Ovary (tissue), 9 donors: ENCODE measurements around the gene NFE2L3. TPM values are rescaled to one million over a fixed set of nuclear protein-coding genes. Genes with fewer than 3 reads are reported as not detected.
"Not testable (repeated sequence)": the region's sequence is repeated elsewhere in the genome, so short reads cannot be mapped to it uniquely, and the experiment has no call there.

Experiments used
- DNase-seq, 5 donors: peaks; one replicate each; pipeline ENCODE4 v3.0.0-alpha.2; 2019 to 2020
- H3K27ac ChIP-seq, 2 donors: fragments of 200-600 bp; one replicate each; pipeline versions ENCODE4 v1.5.1 to v1.8.0; 2019 to 2022
- H3K27me3 ChIP-seq: fragments of 200-600 bp; one replicate; pipeline ENCODE4 v1.8.0; 2022
- H3K36me3 ChIP-seq: fragments of 200-600 bp; sonication (generic); one replicate; pipeline ENCODE4 v1.5.1; 2019
- H3K4me1 ChIP-seq: one replicate; pipeline ENCODE4 v1.8.1; 2013; ENCODE audit warnings: mild to moderate bottlenecking, moderate library complexity; ENCODE audit not compliant: insufficient read depth
- H3K4me3 ChIP-seq: fragments of 200-600 bp; sonication (generic); one replicate; pipeline ENCODE4 v1.5.1; 2017
- H3K9me3 ChIP-seq, 2 donors: fragments of 200-600 bp in 1 of 2; sonication (generic) in 1 of 2; one replicate each; pipeline versions ENCODE4 v1.5.1 to v1.8.1; 2013 to 2019; ENCODE audit warnings: mild to moderate bottlenecking in 1 of 2, moderate library complexity in 1 of 2
- EP300 ChIP-seq: sonication (generic); formaldehyde crosslinking; IDR thresholded peaks from one replicate; pipeline ENCODE4 v1.6.1; 2017; ENCODE audit warnings: antibody characterized with exemption
- POLR2A ChIP-seq: fragments of 450-650 bp; IDR thresholded peaks from one replicate; pipeline ENCODE4 v1.6.1; 2017; ENCODE audit warnings: antibody characterized with exemption, mild to moderate bottlenecking, moderate library complexity
- whole genome bisulfite sequencing, 3 donors: extraction: QIAGEN DNeasy Blood & Tissue Kit in 1 of 3; methylation state at CpG; one replicate each; pipeline versions ENCODE4 v1.1.5 to v1.1.7; 2013 to 2017; 5-methylcytosine and 5-hydroxymethylcytosine counted together
- intact Hi-C, 4 donors: fragments of 100-400 bp; cut with DNase I; formaldehyde crosslinking; loops; one replicate each; pipeline versions ENCODE4 v1.11.0 to v1.15.1; 2022 to 2023
- polyA plus RNA-seq, 2 donors: library from polyadenylated mRNA; stranded (reverse); fragments of 200-250 nt in 1 of 2; fragments of 350-450 nt in 1 of 2; fragmentation: Illumina TruSeq in 1 of 2; extraction: RNeasy Lipid Tissue Mini Kit (QIAGEN cat#74804) in 1 of 2; gene quantifications; one replicate each; pipeline ENCODE4 v1.2.3, GENCODE V29; 2013 to 2014
- total RNA-seq, 7 donors: library from RNA; depleted of rRNA in 2 of 7; stranded (reverse); fragments of >200 nt in 2 of 7; fragmentation: NEBNext Ultra II Directional in 3 of 7; extraction: Animal tissue kit (Norgen Biotek cat#: 25700) in 3 of 7; gene quantifications; one replicate each; pipeline versions ENCODE4 v1.1.0 to v1.2.4, GENCODE V29; 2016 to 2023
- TF ChIP-seq, protein P1 (sequence below), 3 donors: fragments of 450-650 bp in 2 of 3; fragments of 200-600 bp in 1 of 3; IDR thresholded peaks; one replicate each; pipeline versions ENCODE4 v1.5.1 to v1.8.0; 2016 to 2022; ENCODE audit warnings: antibody characterized with exemption in 3 of 3, mild to moderate bottlenecking in 1 of 3
- donor health status: DM: no; HTN: no; CAD: no; lungs with moderate emphysema.
- donor health status: DM: no; HTN: no; CAD: no.
- donor health status: Bipolar disorder and iron deficiency.
- donor health status: DM: yes; HTN: yes; CAD: no.
- donor health status: DM: no; HTN: no; CAD: no.
- donor health status: DM: yes; HTN: yes; CAD: no.

The NFE2L3 gene
- total and polyA plus RNA-seq, 9 donors: 0.45 to 6.1 (median 1.1) TPM

DNA sequence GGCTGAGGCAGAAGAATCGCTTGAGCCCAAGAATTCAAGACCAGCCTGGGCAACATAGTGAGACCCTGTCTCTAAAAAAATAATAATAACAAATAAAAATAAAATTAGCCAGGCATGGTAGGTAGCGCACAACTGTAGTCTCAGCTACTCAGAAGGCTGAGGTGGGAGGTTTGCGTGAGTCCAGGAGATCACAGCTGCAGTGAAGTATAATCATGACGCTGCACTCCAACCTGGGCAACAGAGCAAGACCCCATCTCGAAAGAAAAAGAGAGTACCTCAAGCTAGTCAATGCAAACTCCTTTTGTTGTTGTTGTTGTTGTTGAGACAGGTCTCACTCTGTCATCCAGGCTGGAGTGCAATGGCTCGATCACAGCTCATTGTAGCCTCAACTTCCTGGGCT lies 34.0 kb upstream of the NFE2L3 start:
- TF ChIP-seq POLR2A (no peak), EP300 (no peak)
- TF ChIP-seq, protein P1, sequence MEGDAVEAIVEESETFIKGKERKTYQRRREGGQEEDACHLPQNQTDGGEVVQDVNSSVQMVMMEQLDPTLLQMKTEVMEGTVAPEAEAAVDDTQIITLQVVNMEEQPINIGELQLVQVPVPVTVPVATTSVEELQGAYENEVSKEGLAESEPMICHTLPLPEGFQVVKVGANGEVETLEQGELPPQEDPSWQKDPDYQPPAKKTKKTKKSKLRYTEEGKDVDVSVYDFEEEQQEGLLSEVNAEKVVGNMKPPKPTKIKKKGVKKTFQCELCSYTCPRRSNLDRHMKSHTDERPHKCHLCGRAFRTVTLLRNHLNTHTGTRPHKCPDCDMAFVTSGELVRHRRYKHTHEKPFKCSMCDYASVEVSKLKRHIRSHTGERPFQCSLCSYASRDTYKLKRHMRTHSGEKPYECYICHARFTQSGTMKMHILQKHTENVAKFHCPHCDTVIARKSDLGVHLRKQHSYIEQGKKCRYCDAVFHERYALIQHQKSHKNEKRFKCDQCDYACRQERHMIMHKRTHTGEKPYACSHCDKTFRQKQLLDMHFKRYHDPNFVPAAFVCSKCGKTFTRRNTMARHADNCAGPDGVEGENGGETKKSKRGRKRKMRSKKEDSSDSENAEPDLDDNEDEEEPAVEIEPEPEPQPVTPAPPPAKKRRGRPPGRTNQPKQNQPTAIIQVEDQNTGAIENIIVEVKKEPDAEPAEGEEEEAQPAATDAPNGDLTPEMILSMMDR (IDR thresholded peaks at IDR 0.05): no peak
- 94 to 97% (median 96%) methylated on average over 6 of the region's 6 CpGs for WGBS, 3 donors
- no peak for DNase-seq
- Histone ChIP-seq H3K9me3 (no peaks in the 10 kb centered on the region), H3K4me1 (no peaks in the 10 kb centered on the region), H3K27ac (no peak overlapping the region), H3K4me3 (no peak overlapping the region), H3K27me3 (no peaks in the 10 kb centered on the region), H3K36me3 (no peaks in the 10 kb centered on the region)
- intact Hi-C loops: no loop called here

DNA sequence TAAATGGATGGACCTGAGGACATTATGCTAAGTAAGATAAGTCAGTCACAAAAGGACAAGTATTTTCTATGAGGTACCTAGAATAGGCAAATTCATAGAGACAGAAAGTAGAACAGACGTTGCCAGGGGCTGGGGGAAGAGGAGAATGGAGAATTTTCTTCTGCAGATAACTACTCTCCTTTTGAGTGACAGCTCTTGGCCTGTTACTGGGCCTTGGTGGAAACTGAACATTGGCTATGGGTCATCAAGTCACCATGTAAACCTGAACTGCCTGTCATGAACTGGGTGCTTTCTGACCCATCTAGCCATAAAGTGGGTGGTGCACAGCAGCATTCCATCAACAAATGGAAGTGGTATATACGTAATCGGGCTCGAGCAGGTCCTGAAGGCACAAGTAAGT lies 29.3 kb upstream of the NFE2L3 start:
- Histone ChIP-seq H3K4me1 (no peaks in the 10 kb centered on the region), H3K4me3 (no peak overlapping the region), H3K27me3 (no peaks in the 10 kb centered on the region), H3K36me3 (no peaks in the 10 kb centered on the region), H3K27ac (no peak overlapping the region), H3K9me3 (no peaks in the 10 kb centered on the region)
- TF ChIP-seq, protein P1 (IDR thresholded peaks at IDR 0.05): no peak
- TF ChIP-seq POLR2A (no peak), EP300 (no peak)
- intact Hi-C loops: no loop called here
- WGBS, 3 donors: 80 to 87% (median 86%) methylated on average over 4 of the region's 4 CpGs
- DNase-seq: no peak

DNA sequence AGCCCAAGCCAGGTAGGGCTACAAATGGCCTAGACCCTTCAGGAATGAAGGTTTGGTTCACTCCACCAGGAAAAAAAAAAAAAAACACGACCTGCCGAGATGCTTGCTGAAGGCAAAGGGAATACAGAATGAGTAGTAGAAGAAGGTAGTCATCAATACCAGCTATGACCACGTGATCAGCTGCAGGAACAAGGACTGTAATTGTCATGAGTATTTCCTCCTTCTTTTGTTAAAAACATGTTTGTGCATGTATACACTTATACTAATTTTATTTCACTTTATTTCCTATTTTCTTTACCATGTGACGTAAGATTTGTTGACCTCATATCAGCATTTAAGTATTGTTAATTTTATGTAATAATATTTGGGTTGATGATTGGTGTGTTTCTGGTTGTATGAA lies 27.2 kb upstream of the NFE2L3 start:
- H3K9me3 ChIP-seq, H3K4me1 ChIP-seq, H3K27ac ChIP-seq, intact Hi-C loops, H3K27me3 ChIP-seq, H3K36me3 ChIP-seq, DNase-seq, H3K4me3 ChIP-seq: not testable (repeated sequence)
- WGBS, 3 donors: 81 to 83% (median 82%) methylated on average over 4 of the region's 4 CpGs

DNA sequence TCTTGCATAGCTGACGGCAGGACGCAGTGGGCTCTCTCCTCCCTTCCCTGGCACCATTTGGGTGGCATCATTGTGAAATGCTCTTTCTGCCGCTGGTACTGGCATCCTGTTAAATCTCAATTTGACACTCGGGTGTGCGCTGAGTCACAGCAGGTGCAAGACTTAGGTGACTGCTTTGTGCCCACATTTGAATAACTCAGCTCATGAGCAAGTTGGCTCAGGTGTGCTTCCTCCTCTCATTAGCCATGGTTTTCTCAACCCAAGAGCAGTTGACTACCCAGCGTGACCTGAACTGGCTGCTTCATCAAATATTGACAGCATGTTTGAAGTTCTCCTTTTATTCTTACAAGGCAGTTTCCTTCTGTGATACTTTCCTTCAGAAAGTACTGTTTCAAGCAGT lies 24.6 kb upstream of the NFE2L3 start:
- Histone ChIP-seq H3K4me1 (no peaks in the 10 kb centered on the region), H3K9me3 (no peaks in the 10 kb centered on the region), H3K27me3 (no peaks in the 10 kb centered on the region), H3K27ac (no peak overlapping the region), H3K36me3 (no peaks in the 10 kb centered on the region), H3K4me3 (no peak overlapping the region)
- intact Hi-C loops: no loop called here
- TF ChIP-seq EP300 (no peak), POLR2A (no peak)
- TF ChIP-seq, protein P1 (IDR thresholded peaks at IDR 0.05): no peak
- no peak for DNase-seq
- 76 to 87% (median 79%) methylated on average over 6 of the region's 6 CpGs for WGBS, 3 donors

DNA sequence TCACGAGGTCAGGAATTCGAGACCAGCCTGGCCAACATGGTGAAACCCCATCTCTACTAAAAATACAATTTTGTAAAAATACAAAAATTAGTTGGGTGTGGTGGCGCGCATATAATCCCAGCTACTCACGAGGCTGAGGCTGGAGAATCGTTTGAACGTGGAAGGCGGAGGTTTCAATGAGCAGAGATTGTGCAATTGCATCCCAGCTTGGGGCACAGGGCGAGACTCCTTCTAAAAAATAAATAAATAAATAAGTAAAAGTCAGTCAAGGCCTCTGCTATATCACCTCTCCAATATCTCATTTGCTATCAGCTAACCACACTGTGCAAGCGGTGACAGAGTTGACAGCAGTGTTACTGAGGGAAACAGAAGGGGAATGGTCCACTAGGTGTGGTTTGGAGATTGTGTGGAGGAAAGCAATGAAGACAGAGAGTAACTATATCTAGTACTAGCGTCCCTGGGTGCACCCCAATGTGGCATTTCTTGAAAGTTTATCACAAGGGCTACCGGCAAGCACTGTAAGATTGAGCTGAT lies 20.9 kb upstream of the NFE2L3 start:
- 93% methylated on average over 12 of the region's 12 CpGs for WGBS, 3 donors

More for the DNA sequence above, 20.9 kb upstream of the NFE2L3 start:
- Histone ChIP-seq H3K27ac (no peak overlapping the region), H3K36me3 (no peaks in the 10 kb centered on the region), H3K4me3 (no peak overlapping the region), H3K9me3 (no peaks in the 10 kb centered on the region), H3K27me3 (no peaks in the 10 kb centered on the region), H3K4me1 (no peaks in the 10 kb centered on the region)
- TF ChIP-seq, protein P1 (IDR thresholded peaks at IDR 0.05): no peak
- TF ChIP-seq EP300 (no peak), POLR2A (no peak)
- DNase-seq: no peak
- intact Hi-C loops: no loop called here
